Neural cell (in vitro differentiated cells): ENCODE results near the gene NEUROD1.

Source experiments
- CTCF ChIP-seq: fragments of 450-650 bp; IDR thresholded peaks from 2 replicates; pipeline ENCODE4 v1.5.1; 2014; ENCODE audit warnings: antibody characterized with exemption, mild to moderate bottlenecking, moderate library complexity; ENCODE audit not compliant: poor library complexity, severe bottlenecking
- EZH2 ChIP-seq: fragments of 200-600, 300-800 bp; shearing (Covaris generic), sonication (generic); IDR thresholded peaks from 2 replicates; pipeline ENCODE4 v1.6.1; 2014; ENCODE audit warnings: antibody characterized with exemption, low read length, borderline replicate concordance, mild to moderate bottlenecking; ENCODE audit not compliant: insufficient read depth, poor library complexity, severe bottlenecking
- POLR2AphosphoS5 ChIP-seq: IDR thresholded peaks from 2 replicates; pipeline ENCODE4 v1.6.1; 2012

GRCh38 chr2:181643151-181643550 is 37.2 kb downstream of the NEUROD1 start:
- TF ChIP-seq CTCF (no peak), POLR2AphosphoS5 (no peak), EZH2 (no peak)
